ENCODE data around the gene LMTK3. TPM values are rescaled to one million over a fixed set of nuclear protein-coding genes. Genes with fewer than 3 reads are reported as not detected.

The LMTK3 gene
- total and polyA plus RNA-seq, 9 of the 15 experiments (the other 6 are each of a cell fraction or from before 2014, with no cell fraction given) = 0.35 to 12.3 (median 2.0) TPM; not detected in 2

DNA sequence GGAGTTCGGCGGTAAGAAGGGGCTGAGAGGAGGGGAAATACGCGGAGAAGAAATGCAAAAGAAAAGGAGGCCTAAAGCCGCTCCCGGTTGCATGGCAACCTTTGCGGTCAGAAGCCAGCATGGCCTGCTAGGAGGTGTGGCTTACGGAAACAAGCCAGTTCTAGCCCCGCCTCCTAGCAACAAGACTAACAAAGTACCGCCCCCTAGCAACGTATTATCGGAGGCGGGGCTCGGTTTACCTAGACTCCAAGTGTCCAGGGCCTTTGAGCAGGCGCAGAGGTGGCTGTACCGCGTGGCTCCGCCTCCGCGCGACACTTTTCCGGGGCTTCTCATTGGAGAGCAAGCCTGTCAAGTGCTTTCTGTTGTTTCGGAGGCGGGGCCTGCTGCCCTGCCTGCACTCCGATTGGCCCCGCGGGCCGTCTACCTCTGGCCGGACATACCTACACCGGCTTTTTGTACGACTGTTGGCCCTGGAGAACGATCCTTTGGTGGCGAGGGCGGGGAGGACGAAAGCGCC lies 42.8 kb downstream of the LMTK3 start (continued):
- TF ChIP-seq, protein P1, sequence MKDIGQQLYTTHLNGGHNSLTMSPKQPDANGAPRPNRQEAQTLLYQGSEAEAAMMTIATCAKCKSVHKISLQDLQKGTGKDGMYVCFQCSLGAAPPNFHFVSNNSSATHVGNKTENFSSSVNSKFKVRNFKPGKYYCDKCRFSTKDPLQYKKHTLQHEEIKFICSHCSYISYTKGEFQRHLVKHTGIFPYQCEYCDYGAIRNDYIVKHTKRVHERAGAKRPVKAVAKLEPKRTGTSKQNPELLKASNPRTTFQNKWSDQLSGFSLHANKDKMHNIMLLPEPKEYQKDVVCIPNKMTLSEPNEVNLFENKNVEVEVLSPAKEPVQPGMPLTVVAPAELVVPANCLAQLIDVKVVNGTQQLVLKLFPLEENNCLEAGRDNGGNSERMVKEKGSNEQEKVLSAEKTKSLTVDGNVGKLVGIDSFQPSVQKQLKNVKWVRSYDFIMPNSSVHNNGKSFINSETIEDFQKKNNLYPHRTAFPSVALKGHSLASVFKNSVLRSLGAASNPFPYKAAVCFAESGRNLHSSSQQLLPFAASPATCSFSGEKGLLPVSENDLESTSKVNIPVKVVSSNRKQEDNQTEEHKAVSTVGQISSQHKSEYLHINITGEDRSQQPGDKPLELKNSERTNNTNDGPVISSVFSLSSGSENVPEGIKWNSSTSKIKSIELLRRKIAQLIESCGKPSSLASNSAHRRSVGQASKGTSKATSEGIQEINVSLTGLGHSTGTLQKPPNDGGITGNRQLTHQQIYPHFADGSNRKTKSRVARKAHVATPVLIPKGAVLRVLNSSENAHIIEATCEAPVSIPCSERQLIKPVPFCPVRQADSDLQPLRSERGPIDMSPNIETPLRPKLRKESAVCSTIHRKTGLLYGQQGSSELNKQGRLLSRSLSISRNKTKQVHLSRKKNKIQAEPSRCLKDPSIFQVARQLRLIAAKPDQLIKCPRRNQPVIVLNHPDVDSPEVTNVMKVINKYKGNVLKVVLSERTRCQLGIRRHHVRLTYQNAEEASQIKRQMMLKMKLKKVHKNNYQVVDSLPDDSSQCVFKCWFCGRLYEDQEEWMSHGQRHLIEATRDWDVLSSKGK (CRISPR knock-in tag; IDR thresholded peaks at IDR 0.05) = no peak
- no peak for TF ChIP-seq SMARCE1 (IDR thresholded peaks at IDR 0.05)
- peak; percentile 15 for TF ChIP-seq CCNT2 (IDR thresholded peaks at IDR 0.05; ENCODE audit: borderline replicate concordance, extremely low read depth, insufficient read length, low read depth, low read length)
- TF ChIP-seq, protein P2, sequence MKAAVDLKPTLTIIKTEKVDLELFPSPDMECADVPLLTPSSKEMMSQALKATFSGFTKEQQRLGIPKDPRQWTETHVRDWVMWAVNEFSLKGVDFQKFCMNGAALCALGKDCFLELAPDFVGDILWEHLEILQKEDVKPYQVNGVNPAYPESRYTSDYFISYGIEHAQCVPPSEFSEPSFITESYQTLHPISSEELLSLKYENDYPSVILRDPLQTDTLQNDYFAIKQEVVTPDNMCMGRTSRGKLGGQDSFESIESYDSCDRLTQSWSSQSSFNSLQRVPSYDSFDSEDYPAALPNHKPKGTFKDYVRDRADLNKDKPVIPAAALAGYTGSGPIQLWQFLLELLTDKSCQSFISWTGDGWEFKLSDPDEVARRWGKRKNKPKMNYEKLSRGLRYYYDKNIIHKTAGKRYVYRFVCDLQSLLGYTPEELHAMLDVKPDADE (conservative IDR thresholded peaks at IDR 0.05; ENCODE audit: control insufficient read depth, low read depth, low read length) = no peak; the same call in 1 of the 2 replicates
- peak; percentile 95 for TF ChIP-seq ASH1L (IDR thresholded peaks at IDR 0.05; ENCODE audit: borderline replicate concordance, low read depth, partially characterized antibody)
- no peak for TF ChIP-seq ATF1 (CRISPR knock-in tag; IDR thresholded peaks at IDR 0.05)
- peak; percentile 96 for TF ChIP-seq ATF1 (tag; IDR thresholded peaks at IDR 0.05)
- no peak for TF ChIP-seq POLR2G (IDR thresholded peaks at IDR 0.05; ENCODE audit: low read depth, low read length)
- TF ChIP-seq HDAC3 (IDR thresholded peaks at IDR 0.05; ENCODE audit: borderline replicate concordance, partially characterized antibody) = no peak
- TF ChIP-seq CCAR2 (IDR thresholded peaks at IDR 0.05; ENCODE audit: low read depth, low read length) = no peak
- no peak for TF ChIP-seq KLF6 (CRISPR knock-in tag; IDR thresholded peaks at IDR 0.05; ENCODE audit: borderline replicate concordance)
- no peak for TF ChIP-seq GTF2E2 (tag; IDR thresholded peaks at IDR 0.05)
- TF ChIP-seq, protein P3, sequence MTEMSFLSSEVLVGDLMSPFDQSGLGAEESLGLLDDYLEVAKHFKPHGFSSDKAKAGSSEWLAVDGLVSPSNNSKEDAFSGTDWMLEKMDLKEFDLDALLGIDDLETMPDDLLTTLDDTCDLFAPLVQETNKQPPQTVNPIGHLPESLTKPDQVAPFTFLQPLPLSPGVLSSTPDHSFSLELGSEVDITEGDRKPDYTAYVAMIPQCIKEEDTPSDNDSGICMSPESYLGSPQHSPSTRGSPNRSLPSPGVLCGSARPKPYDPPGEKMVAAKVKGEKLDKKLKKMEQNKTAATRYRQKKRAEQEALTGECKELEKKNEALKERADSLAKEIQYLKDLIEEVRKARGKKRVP (CRISPR knock-in tag; IDR thresholded peaks at IDR 0.05) = no peak
- TF ChIP-seq EGR1 (conservative IDR thresholded peaks at IDR 0.05) = peak; percentile 72
- TF ChIP-seq FOS (IDR thresholded peaks at IDR 0.05; ENCODE audit: extremely low read depth, insufficient read length) = peak; percentile 96
- TF ChIP-seq SAFB2 (IDR thresholded peaks at IDR 0.05; ENCODE audit: borderline replicate concordance, low read depth, low read length, severe bottlenecking) = no peak
- no peak for TF ChIP-seq GATAD2A (IDR thresholded peaks at IDR 0.05)
- no peak for TF ChIP-seq MCM3 (IDR thresholded peaks at IDR 0.05)
- TF ChIP-seq ESRRA (IDR thresholded peaks at IDR 0.05; ENCODE audit: borderline replicate concordance, low read depth) = peak; percentile 96; the same call in 1 of the 2 replicates
- no peak for TF ChIP-seq ZNF644 (tag; IDR thresholded peaks at IDR 0.05; ENCODE audit: low read depth)
- TF ChIP-seq ZNF324 (CRISPR knock-in tag; IDR thresholded peaks at IDR 0.05) = no peak
- TF ChIP-seq SMAD3 (CRISPR knock-in tag; conservative IDR thresholded peaks at IDR 0.05) = no peak
- no peak for TF ChIP-seq ZNF253 (CRISPR knock-in tag; conservative IDR thresholded peaks at IDR 0.05)
- peak; percentile 98 for TF ChIP-seq NRF1 (conservative IDR thresholded peaks at IDR 0.05 in 1 of 2, IDR thresholded peaks at IDR 0.05 in 1 of 2)
- no peak for TF ChIP-seq STAT5B (CRISPR knock-in tag; IDR thresholded peaks at IDR 0.05)
- peak; percentile 99 for TF ChIP-seq RFX1 (IDR thresholded peaks at IDR 0.05)
- TF ChIP-seq CTBP1 (IDR thresholded peaks at IDR 0.05; ENCODE audit: borderline replicate concordance) = no peak
